Measurements from ENCODE around the gene PIRT.

GRCh38 chr17:10857976-10858375, 20.1 kb upstream of the PIRT start:
- TF ChIP-seq BCL11B (tag by site-specific recombination; IDR thresholded peaks at IDR 0.05; ENCODE audit: low read depth) (no peak), CTCF (tag by site-specific recombination; IDR thresholded peaks at IDR 0.05) (no peak), ZNF513 (tag by site-specific recombination; IDR thresholded peaks at IDR 0.05) (no peak), YY1 (tag by site-specific recombination; IDR thresholded peaks at IDR 0.05) (no peak), ZNF311 (tag by site-specific recombination; IDR thresholded peaks at IDR 0.05; ENCODE audit: borderline replicate concordance) (no peak), ZNF184 (tag by site-specific recombination; IDR thresholded peaks at IDR 0.05) (no peak), ZBTB1 (tag by site-specific recombination; IDR thresholded peaks at IDR 0.05) (no peak)
- TF ChIP-seq, protein P1, sequence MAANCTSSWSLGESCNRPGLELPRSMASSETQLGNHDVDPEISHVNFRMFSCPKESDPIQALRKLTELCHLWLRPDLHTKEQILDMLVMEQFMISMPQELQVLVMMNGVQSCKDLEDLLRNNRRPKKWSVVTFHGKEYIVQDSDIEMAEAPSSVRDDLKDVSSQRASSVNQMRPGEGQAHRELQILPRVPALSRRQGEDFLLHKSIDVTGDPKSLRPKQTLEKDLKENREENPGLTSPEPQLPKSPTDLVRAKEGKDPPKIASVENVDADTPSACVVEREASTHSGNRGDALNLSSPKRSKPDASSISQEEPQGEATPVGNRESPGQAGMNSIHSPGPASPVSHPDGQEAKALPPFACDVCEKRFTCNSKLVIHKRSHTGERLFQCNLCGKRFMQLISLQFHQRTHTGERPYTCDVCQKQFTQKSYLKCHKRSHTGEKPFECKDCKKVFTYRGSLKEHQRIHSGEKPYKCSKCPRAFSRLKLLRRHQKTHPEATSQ (tag by site-specific recombination; IDR thresholded peaks at IDR 0.05) = no peak
